ENCODE results near the gene AOPEP.

AOPEP gene

GRCh38 chr9:94928691-94929368 lies 202.3 kb downstream of the AOPEP start:
- no peak for DNase-seq (ENCODE audit: extremely low read depth, low read depth)
- TF ChIP-seq, protein P1, sequence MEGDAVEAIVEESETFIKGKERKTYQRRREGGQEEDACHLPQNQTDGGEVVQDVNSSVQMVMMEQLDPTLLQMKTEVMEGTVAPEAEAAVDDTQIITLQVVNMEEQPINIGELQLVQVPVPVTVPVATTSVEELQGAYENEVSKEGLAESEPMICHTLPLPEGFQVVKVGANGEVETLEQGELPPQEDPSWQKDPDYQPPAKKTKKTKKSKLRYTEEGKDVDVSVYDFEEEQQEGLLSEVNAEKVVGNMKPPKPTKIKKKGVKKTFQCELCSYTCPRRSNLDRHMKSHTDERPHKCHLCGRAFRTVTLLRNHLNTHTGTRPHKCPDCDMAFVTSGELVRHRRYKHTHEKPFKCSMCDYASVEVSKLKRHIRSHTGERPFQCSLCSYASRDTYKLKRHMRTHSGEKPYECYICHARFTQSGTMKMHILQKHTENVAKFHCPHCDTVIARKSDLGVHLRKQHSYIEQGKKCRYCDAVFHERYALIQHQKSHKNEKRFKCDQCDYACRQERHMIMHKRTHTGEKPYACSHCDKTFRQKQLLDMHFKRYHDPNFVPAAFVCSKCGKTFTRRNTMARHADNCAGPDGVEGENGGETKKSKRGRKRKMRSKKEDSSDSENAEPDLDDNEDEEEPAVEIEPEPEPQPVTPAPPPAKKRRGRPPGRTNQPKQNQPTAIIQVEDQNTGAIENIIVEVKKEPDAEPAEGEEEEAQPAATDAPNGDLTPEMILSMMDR (IDR thresholded peaks at IDR 0.05; ENCODE audit: low read depth, low read length): no peak

DNA sequence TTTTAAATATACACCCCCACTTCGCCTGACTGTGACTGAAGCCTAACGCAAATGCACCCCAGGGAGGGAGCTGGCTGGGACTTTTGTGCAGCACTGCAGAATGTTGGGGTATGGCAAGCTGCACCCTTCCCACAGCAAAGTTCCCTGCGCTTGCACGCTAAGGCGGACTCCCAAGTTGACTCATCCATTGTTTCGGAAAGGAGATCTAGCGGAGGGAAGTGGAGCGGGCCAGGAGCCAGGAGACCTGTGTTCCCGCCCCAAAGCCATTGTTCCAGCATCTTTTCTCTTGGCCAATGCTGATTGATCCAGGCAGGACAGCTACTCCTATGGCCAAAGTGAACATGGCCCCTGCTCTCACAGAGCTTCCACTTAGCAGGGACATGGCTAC lies 202.9 kb downstream of the AOPEP start:
- TF ChIP-seq, protein P1 (IDR thresholded peaks at IDR 0.05; ENCODE audit: low read depth, low read length): no peak

DNA sequence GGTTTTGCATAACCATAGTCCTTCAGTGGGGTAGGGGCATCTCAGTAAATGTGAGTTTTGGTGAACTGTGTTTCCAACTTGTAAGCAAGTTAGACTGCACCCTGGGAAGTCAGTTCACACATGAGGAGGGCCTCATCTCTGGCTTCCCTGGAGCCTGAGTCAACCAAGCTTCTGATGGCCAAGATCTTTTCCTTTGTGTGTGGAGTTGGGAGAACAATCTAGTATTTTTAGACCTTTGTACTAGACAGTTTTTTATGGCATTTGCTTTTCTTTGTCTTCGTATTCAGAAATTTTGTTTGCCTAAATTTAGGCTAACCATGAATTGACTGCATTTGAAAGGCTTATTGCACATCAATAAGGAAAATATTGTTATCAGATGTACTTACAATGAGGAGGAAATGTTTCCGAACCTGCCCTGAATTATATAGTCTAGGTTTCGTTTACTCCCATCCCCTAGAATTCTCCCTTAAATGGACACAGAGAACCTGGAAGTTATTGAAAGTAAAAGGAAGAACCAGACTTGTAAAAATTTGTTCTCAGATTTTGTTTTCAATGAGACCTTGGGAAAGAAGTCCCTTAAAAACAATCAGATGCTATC lies 204.6 kb downstream of the AOPEP start:
- TF ChIP-seq, protein P1 (IDR thresholded peaks at IDR 0.05; ENCODE audit: low read depth, low read length): no peak
- no peak for DNase-seq (ENCODE audit: extremely low read depth, low read depth)

More for the DNA sequence above, 202.9 kb downstream of the AOPEP start:
- no peak for DNase-seq (ENCODE audit: extremely low read depth, low read depth)

DNA sequence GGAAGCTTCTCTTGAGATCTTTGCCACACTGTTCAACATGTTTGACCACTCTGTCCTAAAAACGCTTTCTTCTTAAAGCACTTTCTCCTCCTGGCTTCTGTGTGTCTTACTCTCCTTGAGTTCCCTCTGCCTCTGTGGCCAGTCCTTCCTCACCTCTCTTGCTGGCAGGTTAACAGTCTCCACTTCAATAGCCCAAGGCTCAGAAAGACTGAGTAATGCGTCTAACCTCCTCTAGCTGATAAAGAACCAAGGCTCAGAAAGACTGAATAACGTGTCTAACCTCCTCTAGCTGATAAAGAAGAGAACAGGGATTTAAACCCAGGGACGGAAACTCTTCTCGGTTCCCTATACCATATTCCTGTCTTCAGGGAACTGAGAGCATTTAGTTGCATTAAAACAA lies 205.2 kb downstream of the AOPEP start:
- no peak for DNase-seq (ENCODE audit: extremely low read depth, low read depth)
- TF ChIP-seq, protein P1 (IDR thresholded peaks at IDR 0.05; ENCODE audit: low read depth, low read length): no peak

DNA sequence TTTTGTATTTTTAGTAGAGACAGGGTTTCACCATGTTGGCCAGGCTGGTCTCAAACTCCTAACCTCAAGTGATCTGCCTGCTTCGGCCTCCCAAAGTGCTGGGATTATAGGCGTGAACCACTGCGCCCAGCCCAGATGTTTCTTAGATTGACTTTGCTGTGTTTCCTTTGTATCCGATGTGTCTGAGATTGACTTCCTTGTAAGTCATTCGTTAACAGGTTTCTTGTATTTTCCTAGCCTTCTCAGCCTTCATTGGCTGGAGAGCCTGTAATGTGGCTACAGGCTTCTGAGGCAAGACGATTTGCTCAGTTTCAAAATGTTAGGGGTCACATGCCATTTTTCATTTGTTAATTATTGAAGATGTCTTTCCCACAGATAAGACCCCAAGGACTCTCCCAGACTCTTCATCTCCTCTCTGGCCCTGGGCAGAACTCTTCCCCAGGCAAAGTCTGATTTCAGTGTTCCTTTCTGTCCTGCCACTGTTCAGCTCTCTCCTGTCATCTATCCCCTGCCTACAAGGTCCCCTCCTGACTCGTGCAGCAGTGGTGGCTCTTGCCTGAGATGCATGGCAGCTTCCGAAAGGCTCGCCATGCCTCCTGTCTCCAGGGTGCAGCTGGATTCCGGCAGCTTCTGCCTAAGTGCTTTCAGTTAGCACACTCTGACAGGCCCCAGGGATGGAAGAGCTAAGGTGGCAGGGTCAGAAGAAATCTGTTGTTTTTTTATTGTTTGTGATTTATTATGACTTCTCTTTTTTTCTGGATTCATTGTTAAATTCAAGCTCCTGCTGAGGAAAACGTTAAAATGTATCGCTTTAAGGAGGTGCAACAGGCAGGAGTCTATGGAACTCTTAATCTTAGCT lies 206.4 kb downstream of the AOPEP start:
- TF ChIP-seq, protein P1 (IDR thresholded peaks at IDR 0.05; ENCODE audit: low read depth, low read length): no peak
- DNase-seq (ENCODE audit: extremely low read depth, low read depth): no peak

- DNase-seq (ENCODE audit: extremely low read depth, low read depth): no peak
- TF ChIP-seq, protein P1 (IDR thresholded peaks at IDR 0.05; ENCODE audit: low read depth, low read length): no peak
Observed at GRCh38 chr9:94933511-94933828, 207.0 kb downstream of the AOPEP start.

GRCh38 chr9:94934816-94935328 lies 208.4 kb downstream of the AOPEP start:
- no peak for DNase-seq (ENCODE audit: extremely low read depth, low read depth)

More at GRCh38 chr9:94934816-94935328, 208.4 kb downstream of the AOPEP start:
- TF ChIP-seq, protein P1 (IDR thresholded peaks at IDR 0.05; ENCODE audit: low read depth, low read length): no peak
